H1 (cell line): ENCODE measurements around the gene REM2. TPM values are rescaled to one million over a fixed set of nuclear protein-coding genes. Genes with fewer than 3 reads are reported as not detected.

Source experiments
- CTCF ChIA-PET: fragments of 300-600 bp; sonication (Branson Sonifier 250); formaldehyde crosslinking; loops from one replicate; lab custom pipeline; 2021; ENCODE audit not compliant: partially characterized antibody; lab: Charles Lee
- POLR2A ChIA-PET: fragments of 300-600 bp; sonication (Branson Sonifier 250); formaldehyde crosslinking; loops from one replicate; lab custom pipeline; 2021; ENCODE audit warnings: inconsistent platforms; ENCODE audit not compliant: partially characterized antibody; lab: Charles Lee
- DNase-seq, 2 experiments: peaks; one replicate each; pipeline versions ENCODE4 v3.0.0 to v3.0.0-alpha.2; 2010 to 2022; ENCODE audit warnings: low spot score in 2 of 2, low read depth in 1 of 2, mixed read lengths in 1 of 2
- FAIRE-seq: peaks from 2 replicates; lab custom pipeline; 2011; peaks lifted over from hg19 to GRCh38; lab: Jason Lieb, UNC
- H2AFZ ChIP-seq: 2 replicates; pipeline ENCODE4 v1.8.1; 2012; ENCODE audit warnings: low read length, inconsistent platforms
- H2AK5ac ChIP-seq: 2 replicates; pipeline ENCODE4 v1.6.1; 2013; ENCODE audit warnings: low read depth, low read length
- H2BK120ac ChIP-seq: replicated peaks from 2 replicates; pipeline ENCODE3; 2013; ENCODE audit warnings: low read depth, low read length, inconsistent platforms
- H2BK12ac ChIP-seq: 2 replicates; pipeline ENCODE4 v1.6.1; 2013; ENCODE audit warnings: low read depth, low read length
- H2BK15ac ChIP-seq: 2 replicates; pipeline ENCODE4 v1.6.1; 2013; ENCODE audit warnings: low read length
- H2BK20ac ChIP-seq: 2 replicates; pipeline ENCODE4 v1.6.1; 2013; ENCODE audit warnings: low read length
- H2BK5ac ChIP-seq: 2 replicates; pipeline ENCODE4 v1.6.1; 2013; ENCODE audit warnings: low read depth, low read length
- H3K14ac ChIP-seq: 2 replicates; pipeline ENCODE4 v1.6.1; 2013; ENCODE audit warnings: inconsistent platforms; ENCODE audit not compliant: insufficient read length
- H3K18ac ChIP-seq: 2 replicates; pipeline ENCODE4 v1.6.1; 2013; ENCODE audit warnings: low read length; ENCODE audit errors: extremely low read depth
- H3K23ac ChIP-seq: 2 replicates; pipeline ENCODE4 v1.6.1; 2013; ENCODE audit warnings: inconsistent platforms; ENCODE audit not compliant: insufficient read length
- H3K23me2 ChIP-seq: 2 replicates; pipeline ENCODE4 v1.6.1; 2013; ENCODE audit warnings: low read depth, low read length
- H3K27ac ChIP-seq: 2 replicates; pipeline ENCODE4 v1.6.1; 2011; ENCODE audit warnings: low read depth, low read length, inconsistent platforms
- H3K27me3 ChIP-seq, 4 experiments: replicated peaks in 1 of 4; 1 replicate in 1 of 4; 2 replicates in 3 of 4; pipeline versions ENCODE4 v1.6.1 to v1.8.1; 2011 to 2013; ENCODE audit warnings: low read length in 3 of 4, mild to moderate bottlenecking in 3 of 4, inconsistent platforms in 2 of 4, mixed read lengths in 2 of 4, moderate library complexity in 1 of 4; ENCODE audit not compliant: control insufficient read depth in 3 of 4, insufficient read depth in 3 of 4; ENCODE audit errors: extremely low read depth in 1 of 4
- H3K36me3 ChIP-seq, 4 experiments: 2 replicates each; pipeline versions ENCODE4 v1.6.1 to v1.8.1; 2011 to 2013; ENCODE audit warnings: mild to moderate bottlenecking in 4 of 4, low read length in 3 of 4, moderate library complexity in 2 of 4, control low read depth in 1 of 4, inconsistent platforms in 1 of 4; ENCODE audit not compliant: insufficient read depth in 4 of 4, control insufficient read depth in 2 of 4
- H3K4ac ChIP-seq: replicated peaks from 2 replicates; pipeline ENCODE3; 2013; ENCODE audit warnings: low read length, low read depth, mixed read lengths, inconsistent platforms; ENCODE audit not compliant: insufficient read length
- H3K4me1 ChIP-seq, 4 experiments: replicated peaks in 1 of 4; 1 replicate in 1 of 4; 2 replicates in 3 of 4; pipeline versions ENCODE4 v1.6.1 to v1.8.1; 2011 to 2013; ENCODE audit warnings: low read length in 3 of 4, inconsistent platforms in 2 of 4, mixed read lengths in 1 of 4; ENCODE audit not compliant: insufficient read depth in 4 of 4, control insufficient read depth in 3 of 4
- H3K4me2 ChIP-seq, 2 experiments: 2 replicates each; pipeline versions ENCODE4 v1.6.1 to v1.8.1; 2011 to 2013; ENCODE audit warnings: low read depth in 2 of 2, low read length in 2 of 2, control low read depth in 1 of 2, inconsistent platforms in 1 of 2, mild to moderate bottlenecking in 1 of 2; ENCODE audit not compliant: insufficient read depth in 1 of 2
- H3K4me3 ChIP-seq, 4 experiments: fragments of 200-600, 300-600 bp in 1 of 4; sonication (generic), shearing (Covaris generic), sonication (Bioruptor Twin) in 1 of 4; 2 replicates each; pipeline versions ENCODE4 v1.5.1 to v1.8.1; 2011 to 2016; ENCODE audit warnings: low read length in 4 of 4, low read depth in 3 of 4, control low read depth in 2 of 4, inconsistent platforms in 2 of 4, mild to moderate bottlenecking in 2 of 4, mixed read lengths in 1 of 4, moderate library complexity in 1 of 4; ENCODE audit not compliant: insufficient read depth in 2 of 4; ENCODE audit errors: extremely low read depth in 1 of 4
- H3K56ac ChIP-seq: replicated peaks from 2 replicates; pipeline ENCODE3; 2013; ENCODE audit warnings: low read depth, mild to moderate bottlenecking, mixed read lengths, low read length, inconsistent platforms; ENCODE audit not compliant: insufficient read length
- H3K79me1 ChIP-seq: 2 replicates; pipeline ENCODE4 v1.6.1; 2013; ENCODE audit warnings: low read depth, low read length, control low read depth
- H3K79me2 ChIP-seq, 2 experiments: 2 replicates each; pipeline versions ENCODE4 v1.6.1 to v1.8.1; 2012 to 2013; ENCODE audit warnings: low read length in 2 of 2, mild to moderate bottlenecking in 2 of 2, inconsistent platforms in 1 of 2; ENCODE audit not compliant: insufficient read depth in 2 of 2, control insufficient read depth in 1 of 2
- H3K9ac ChIP-seq, 4 experiments: replicated peaks in 1 of 4; 1 replicate in 1 of 4; 2 replicates in 3 of 4; pipeline versions ENCODE4 v1.6.1 to v1.8.1; 2011 to 2013; ENCODE audit warnings: low read depth in 3 of 4, low read length in 3 of 4, control low read depth in 2 of 4, mild to moderate bottlenecking in 2 of 4, moderate library complexity in 2 of 4, inconsistent platforms in 1 of 4; ENCODE audit errors: extremely low read depth in 1 of 4
- H3K9me3 ChIP-seq, 2 experiments: 2 replicates each; pipeline versions ENCODE4 v1.6.1 to v1.8.1; 2012 to 2013; ENCODE audit warnings: mild to moderate bottlenecking in 2 of 2, moderate library complexity in 2 of 2, control low read depth in 1 of 2, inconsistent platforms in 1 of 2, low read depth in 1 of 2, low read length in 1 of 2, mixed read lengths in 1 of 2; ENCODE audit not compliant: insufficient read depth in 2 of 2
- H4K20me1 ChIP-seq, 2 experiments: replicated peaks in 1 of 2; 2 replicates each; pipeline versions ENCODE3 to v1.8.1; 2011 to 2013; ENCODE audit warnings: inconsistent platforms in 2 of 2, low read length in 2 of 2, mild to moderate bottlenecking in 1 of 2; ENCODE audit not compliant: insufficient read depth in 2 of 2, control insufficient read depth in 1 of 2
- H4K5ac ChIP-seq: 2 replicates; pipeline ENCODE4 v1.6.1; 2013; ENCODE audit warnings: low read length, low read depth, mixed read lengths, inconsistent platforms; ENCODE audit not compliant: insufficient read length
- H4K8ac ChIP-seq: 2 replicates; pipeline ENCODE4 v1.8.0; 2013; ENCODE audit warnings: mild to moderate bottlenecking, moderate library complexity, low read length, inconsistent platforms; ENCODE audit not compliant: insufficient read depth; ENCODE audit errors: extremely low read depth
- H4K91ac ChIP-seq: replicated peaks from 2 replicates; pipeline ENCODE3; 2013; ENCODE audit warnings: low read length, mixed read lengths, inconsistent platforms; ENCODE audit not compliant: insufficient read length
- CBX8 ChIP-seq: fragments of 300-800, 300-1000 bp; sonication (generic); IDR thresholded peaks from 2 replicates; pipeline ENCODE4 v1.7.1; 2016; ENCODE audit warnings: low read depth, low read length, borderline replicate concordance
- CHD2 ChIP-seq: IDR thresholded peaks from 2 replicates; pipeline ENCODE4 v1.6.1; 2012; ENCODE audit warnings: low read length, improper control_type of control experiment
- CREB1 ChIP-seq: IDR thresholded peaks from 2 replicates; pipeline ENCODE4 v1.6.1; 2012; ENCODE audit warnings: inconsistent platforms
- EZH2 ChIP-seq: fragments of 200-600 bp; sonication (generic); IDR thresholded peaks from 2 replicates; pipeline ENCODE4 v1.7.1; 2012; ENCODE audit warnings: low read depth, mild to moderate bottlenecking, moderate library complexity, low read length, inconsistent platforms; ENCODE audit not compliant: severe bottlenecking
- HDAC6 ChIP-seq: IDR thresholded peaks from one replicate; pipeline ENCODE4 v1.7.1; 2012; ENCODE audit warnings: low read depth, mild to moderate bottlenecking, inconsistent platforms, low read length, moderate library complexity
- PHF8 ChIP-seq: fragments of 200-600 bp; sonication (generic); conservative IDR thresholded peaks from 2 replicates; pipeline ENCODE4 v1.7.1; 2012; ENCODE audit warnings: low read depth, mild to moderate bottlenecking, inconsistent platforms, low read length, moderate library complexity
- POU5F1 ChIP-seq: IDR thresholded peaks from 2 replicates; pipeline ENCODE4 v1.6.1; 2011; ENCODE audit warnings: low read depth, mild to moderate bottlenecking, low read length, moderate library complexity
- RAD21 ChIP-seq, 2 experiments: IDR thresholded peaks in 1 of 2; conservative IDR thresholded peaks in 1 of 2; 2 replicates each; pipeline ENCODE4 v1.6.1; 2011; ENCODE audit warnings: low read depth in 2 of 2, low read length in 2 of 2, improper control_type of control experiment in 1 of 2, inconsistent platforms in 1 of 2, mild to moderate bottlenecking in 1 of 2, moderate library complexity in 1 of 2
- SAP30 ChIP-seq: fragments of 300-600 bp; sonication (generic); IDR thresholded peaks from 2 replicates; pipeline ENCODE4 v1.7.1; 2012; ENCODE audit warnings: low read length, moderate library complexity, mild to moderate bottlenecking, inconsistent platforms; ENCODE audit not compliant: insufficient read depth, insufficient replicate concordance
- SIN3A ChIP-seq, 2 experiments: IDR thresholded peaks in 1 of 2; conservative IDR thresholded peaks in 1 of 2; 2 replicates each; pipeline ENCODE4 v1.6.1; 2011 to 2012; ENCODE audit warnings: low read length in 2 of 2, improper control_type of control experiment in 1 of 2, low read depth in 1 of 2, mild to moderate bottlenecking in 1 of 2
- SUZ12 ChIP-seq: fragments of 200-600 bp; sonication (generic); IDR thresholded peaks from 2 replicates; pipeline ENCODE4 v1.6.1; 2012; ENCODE audit warnings: mild to moderate bottlenecking, inconsistent platforms, low read length, moderate library complexity, mixed read lengths
- WGBS, 2 experiments: shearing (Covaris generic) in 1 of 2; methylation state at CpG; one replicate each; pipeline versions ENCODE4 v1.1.6 to v1.1.7; 2013 to 2015; ENCODE audit warnings: low lambda C conversion rate in 2 of 2, mixed read lengths in 2 of 2, inconsistent platforms in 1 of 2, low coverage in 1 of 2, missing lambda C conversion rate in 1 of 2; ENCODE audit not compliant: insufficient replicate concordance in 2 of 2, insufficient coverage in 1 of 2, insufficient read length in 1 of 2; ENCODE audit errors: extremely low coverage in 1 of 2, missing lambda C conversion rate in 1 of 2; 5-methylcytosine and 5-hydroxymethylcytosine counted together
- polyA plus RNA-seq, 7 experiments: library from polyadenylated mRNA; depleted of rRNA in 3 of 7; stranded (reverse) in 5 of 7; unstranded in 2 of 7; fragments of >200 nt in 5 of 7; fragments of 200-250 nt in 2 of 7; gene quantifications; 1 replicate in 5 of 7; 2 replicates in 1 of 7; 4 replicates in 1 of 7; pipeline versions ENCODE4 v1.2.1 to v1.2.3, GENCODE V29; 2011 to 2013; ENCODE audit warnings: missing spikeins in 2 of 7, mixed read lengths in 2 of 7
- total RNA-seq: library from RNA; stranded (reverse); fragmentation: NEBNext Ultra II Directional; extraction: Animal tissue kit (Norgen Biotek cat#: 25700); gene quantifications from 2 replicates; pipeline ENCODE4 v1.2.1, GENCODE V29; 2021

The REM2 gene
- total and polyA plus RNA-seq, 2 of the 8 experiments (the other 6 are each of a cell fraction or from before 2014, with no cell fraction given) = 1.00 to 1.1 TPM

- no peak overlapping the region for H2BK120ac ChIP-seq
- FAIRE-seq (no peak), DNase-seq (peak in 1 of 2 experiments; percentile 48)
- H3K79me1 ChIP-seq = no peaks in the 10 kb centered on the region
- POLR2A ChIA-PET = interaction anchor here (0.9 to 6.6 kb wide), 5 partner anchors 11 to 134 kb away, joined by 3 to 54 read pairs (median 8); partner anchors contain the start of genes RBM23 and REM2
- H3K4me2 ChIP-seq = peak overlapping the region; percentile 51 to 87; a peak in 3 of 4 replicates
- WGBS, 2 experiments = 58% methylated on average over 10 of the region's 10 CpGs; no CpG with 5 or more reads in 1 of the 2 experiments
- peak overlapping the region; percentile 32; the same call in 1 of the 2 replicates for H2BK12ac ChIP-seq
- H2BK5ac ChIP-seq = no peak overlapping the region
- CTCF ChIA-PET = interaction anchor here (0.7 to 56.0 kb wide), 18 partner anchors 7 to 315 kb away, joined by 3 to 1562 read pairs (median 4); partner anchors contain the start of genes MMP14, MRPL52, OXA1L and REM2
- H3K23me2 ChIP-seq = peaks cover 5% of the 10 kb centered on the region
- H3K14ac ChIP-seq = no peak overlapping the region
- peaks cover 0 to 9% (median 3%) of the 10 kb centered on the region in 4 experiments; a peak in 4 of 7 replicates for H3K4me1 ChIP-seq
- H3K23ac ChIP-seq = no peak overlapping the region
- H3K9ac ChIP-seq = peak overlapping the region in 2 of 4 experiments; percentile 0 to 32; a peak in 1 of 7 replicates
- H2BK20ac ChIP-seq = no peak overlapping the region
- H3K36me3 ChIP-seq = no peaks in the 10 kb centered on the region; a peak in 1 of 8 replicates
- no peak overlapping the region for H3K56ac ChIP-seq
- no peak overlapping the region for H3K27ac ChIP-seq
- peak overlapping the region; percentile 24 for H3K4ac ChIP-seq
- no peaks in the 10 kb centered on the region for H3K79me2 ChIP-seq
- no peaks in the 10 kb centered on the region for H3K9me3 ChIP-seq
- no peak overlapping the region for H2AK5ac ChIP-seq
- no peaks in the 10 kb centered on the region for H4K20me1 ChIP-seq
- no peak overlapping the region for H2BK15ac ChIP-seq
- peak overlapping the region in 3 of 4 experiments; percentile 76 to 86 (median 85); a peak in 4 of 8 replicates for H3K4me3 ChIP-seq
- 0 out of 2 replicates have a peak overlapping the region, but pooled peaks have one; percentile 2 for H2AFZ ChIP-seq
- H4K5ac ChIP-seq = no peak overlapping the region
- no peak overlapping the region for H3K18ac ChIP-seq
- no peak overlapping the region for H4K8ac ChIP-seq
- no peak overlapping the region for H4K91ac ChIP-seq
- H3K27me3 ChIP-seq = no peaks in the 10 kb centered on the region
- no peak for TF ChIP-seq PHF8
- no peak for TF ChIP-seq CBX8
- no peak for TF ChIP-seq CREB1
- no peak for TF ChIP-seq HDAC6
- no peak for TF ChIP-seq CHD2
- TF ChIP-seq POU5F1 = no peak
- no peak for TF ChIP-seq SAP30
- TF ChIP-seq EZH2 = no peak
- no peak for TF ChIP-seq RAD21 (IDR thresholded peaks at IDR 0.05 in 1 of 2, conservative IDR thresholded peaks at IDR 0.05 in 1 of 2; ENCODE audit: low read depth in 2 of 2, low read length in 2 of 2)
- TF ChIP-seq SUZ12 = no peak
- TF ChIP-seq SIN3A (conservative IDR thresholded peaks at IDR 0.05 in 1 of 2, IDR thresholded peaks at IDR 0.05 in 1 of 2; ENCODE audit: low read depth in 1 of 2, low read length in 2 of 2) = no peak
These were observed 10.0 kb upstream of the REM2 start for GRCh38 chr14:22872833-22873520.
